Activated gamma-delta T cell treated with Interleukin-2 at 50 U/mL for 16 hours (primary cell): ENCODE data around the gene CELF4.

ENCODE experiments used
- DNase-seq: peaks from one replicate; pipeline ENCODE4 v3.0.0-alpha.2; 2020

Gene CELF4

DNA sequence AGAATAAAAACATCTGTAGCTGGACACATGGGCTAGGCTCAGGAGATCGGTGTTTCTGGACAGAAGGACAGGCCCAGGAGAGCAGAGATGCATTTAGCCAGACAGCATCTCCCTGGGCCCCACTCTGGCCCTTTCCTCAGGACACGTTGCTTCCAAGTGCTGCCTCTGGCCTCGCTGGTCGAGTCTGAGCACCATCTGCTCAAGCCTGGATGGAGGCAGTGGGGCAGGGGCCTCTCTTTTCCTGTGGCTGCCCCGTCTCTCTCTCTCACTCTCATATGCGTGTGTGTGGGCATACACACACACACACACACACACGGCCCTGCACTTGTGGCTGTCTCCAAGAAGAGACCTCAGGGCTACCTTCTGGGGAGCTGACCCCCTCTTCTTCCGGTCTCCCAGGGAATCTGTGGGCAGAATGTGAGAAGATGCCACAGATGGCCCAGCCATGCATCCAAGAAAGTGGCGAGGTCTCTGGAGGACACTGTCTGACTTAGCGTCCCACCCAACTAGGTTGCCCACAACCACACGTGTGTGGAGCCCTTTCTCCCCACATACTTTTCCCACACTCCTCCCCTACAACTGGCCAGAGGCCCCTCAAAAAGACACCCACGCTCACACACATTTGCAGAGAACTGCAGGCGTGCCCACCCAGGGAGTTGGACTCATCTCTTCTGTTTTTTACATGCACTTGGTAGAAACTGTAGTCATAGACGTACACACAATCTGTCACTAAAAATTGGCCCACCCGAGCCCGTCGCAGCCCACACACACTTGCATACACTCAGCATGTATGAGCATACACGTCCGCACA lies 19.9 kb downstream of the CELF4 start:
- DNase-seq = no peak

DNA sequence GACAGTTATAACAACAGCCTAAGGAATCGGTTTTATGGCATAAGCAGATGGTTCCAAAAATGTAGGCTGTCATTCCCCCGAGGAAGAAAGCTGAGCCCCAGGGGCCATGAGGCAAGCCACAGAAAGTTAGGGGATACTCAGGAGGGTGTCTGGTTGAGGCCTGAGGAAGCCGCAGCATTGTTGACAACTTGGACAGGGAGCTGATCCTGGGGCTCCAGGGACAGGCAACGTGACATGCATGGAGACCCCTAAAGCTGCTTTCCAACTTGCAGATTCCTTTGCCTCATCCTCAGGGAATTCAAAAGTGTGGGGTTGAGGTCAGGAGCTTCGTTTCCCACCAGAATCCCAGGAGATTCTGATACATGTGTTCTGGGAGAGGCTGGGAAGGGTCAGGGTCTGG lies 20.9 kb downstream of the CELF4 start:
- DNase-seq = no peak

DNA sequence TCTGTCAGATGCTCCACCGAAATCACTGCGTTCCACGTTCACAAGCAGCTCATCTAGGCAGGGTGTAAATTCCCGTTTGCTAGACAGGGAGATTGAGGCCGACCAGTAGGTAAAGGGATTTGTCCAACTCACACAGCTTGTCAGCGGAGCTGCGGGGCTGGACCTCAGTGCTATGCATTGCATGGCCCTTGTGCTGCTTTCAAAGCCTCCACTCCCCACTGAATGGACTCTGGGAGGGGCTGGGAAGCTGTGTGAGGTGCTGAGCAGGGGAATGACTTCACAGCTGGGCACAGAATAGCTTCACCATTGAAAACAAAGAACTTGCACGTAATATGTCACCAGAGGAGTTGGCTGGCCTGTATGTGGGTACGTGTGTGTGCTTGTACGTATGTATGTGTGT lies 21.4 kb downstream of the CELF4 start:
- DNase-seq = no peak

DNA sequence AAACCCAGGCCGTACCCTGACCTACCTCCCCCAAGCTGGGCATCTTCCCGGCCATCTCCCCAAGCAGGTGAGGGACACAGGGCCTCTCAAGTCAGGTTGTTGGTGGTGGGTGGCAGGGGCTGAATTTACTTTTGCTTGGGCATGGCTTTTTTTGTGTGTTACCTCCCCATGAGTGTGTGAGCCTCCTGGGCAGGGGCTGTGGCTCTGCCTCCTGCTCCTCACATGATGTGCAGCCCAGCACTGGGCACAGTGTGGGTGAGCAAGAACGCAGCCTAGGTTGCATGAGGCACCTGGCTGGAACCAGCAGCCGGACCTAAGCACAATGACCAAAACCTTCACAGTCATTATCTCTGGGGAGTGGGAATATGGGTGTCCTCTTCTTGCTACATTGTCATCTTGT lies 22.3 kb downstream of the CELF4 start:
- no peak for DNase-seq

DNA sequence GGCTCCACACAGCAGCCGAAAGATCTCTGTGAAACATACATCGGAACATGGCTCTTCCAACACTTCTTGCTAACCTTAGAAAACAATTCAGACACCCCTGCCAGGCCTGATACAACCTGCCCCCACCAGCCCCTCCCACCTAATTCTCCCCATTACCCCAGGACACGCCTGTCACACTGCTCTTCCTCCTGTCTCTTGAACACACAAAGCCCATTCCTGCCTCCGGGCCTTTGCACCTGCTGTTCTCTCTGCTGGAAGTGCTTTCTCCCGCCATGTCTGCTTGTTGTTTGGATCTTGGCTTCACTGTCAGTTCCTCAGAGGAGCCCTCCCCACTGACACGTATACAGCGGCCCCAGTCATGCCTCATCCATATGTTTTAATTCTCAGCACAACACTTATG lies 24.1 kb downstream of the CELF4 start:
- no peak for DNase-seq

DNA sequence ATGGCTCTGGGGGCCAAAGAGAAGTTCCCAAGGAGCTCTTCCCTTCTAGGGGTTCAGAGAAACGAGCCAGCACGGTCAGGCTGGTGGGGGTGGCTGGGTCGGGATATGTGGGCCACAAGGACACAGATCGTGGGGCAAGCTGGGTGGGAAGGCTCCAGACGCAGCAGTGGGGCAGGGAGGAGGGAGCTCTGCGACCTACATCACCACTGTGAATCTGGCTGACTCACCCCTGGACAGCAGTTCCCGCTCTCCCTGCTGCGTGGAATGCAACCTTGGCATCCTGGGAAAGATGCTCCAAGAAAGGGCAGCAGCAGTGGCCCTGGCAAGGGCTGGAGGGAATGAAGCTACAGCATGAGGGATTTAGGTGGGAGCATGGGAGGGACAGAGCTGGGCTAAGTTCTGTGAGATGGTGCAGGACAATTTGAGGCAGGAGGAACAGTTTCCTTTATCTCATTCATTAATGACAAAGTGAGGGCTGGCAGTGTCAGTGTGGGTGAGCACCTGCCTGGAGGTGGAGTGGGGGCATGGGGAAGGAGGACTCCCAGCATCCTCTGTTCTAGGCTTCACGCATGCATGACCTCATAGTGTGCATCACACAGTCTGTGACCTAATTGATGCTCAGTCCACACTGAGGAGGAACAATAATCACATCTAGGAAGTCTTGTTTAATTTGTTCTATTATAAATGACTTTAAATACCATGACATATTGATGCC lies 25.0 kb downstream of the CELF4 start:
- DNase-seq = no peak

DNA sequence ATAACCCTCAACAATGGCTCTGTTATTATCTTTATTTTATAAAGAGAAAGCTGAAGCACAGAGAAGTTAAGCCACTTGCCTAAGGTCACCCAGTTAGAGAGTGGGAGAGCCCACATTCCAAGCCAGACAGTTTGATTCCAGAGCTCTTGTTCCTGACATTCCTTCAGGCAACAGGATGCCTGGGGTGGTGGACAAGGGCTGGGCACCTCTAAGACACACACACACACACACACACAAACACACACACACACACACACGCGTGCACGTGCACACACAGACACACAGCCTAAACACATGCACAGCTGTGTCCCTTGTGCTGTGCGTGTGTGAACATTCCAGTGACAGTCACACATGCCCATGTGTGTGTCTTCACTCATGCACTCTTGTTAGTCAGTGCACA lies 26.4 kb downstream of the CELF4 start:
- DNase-seq = no peak

DNA sequence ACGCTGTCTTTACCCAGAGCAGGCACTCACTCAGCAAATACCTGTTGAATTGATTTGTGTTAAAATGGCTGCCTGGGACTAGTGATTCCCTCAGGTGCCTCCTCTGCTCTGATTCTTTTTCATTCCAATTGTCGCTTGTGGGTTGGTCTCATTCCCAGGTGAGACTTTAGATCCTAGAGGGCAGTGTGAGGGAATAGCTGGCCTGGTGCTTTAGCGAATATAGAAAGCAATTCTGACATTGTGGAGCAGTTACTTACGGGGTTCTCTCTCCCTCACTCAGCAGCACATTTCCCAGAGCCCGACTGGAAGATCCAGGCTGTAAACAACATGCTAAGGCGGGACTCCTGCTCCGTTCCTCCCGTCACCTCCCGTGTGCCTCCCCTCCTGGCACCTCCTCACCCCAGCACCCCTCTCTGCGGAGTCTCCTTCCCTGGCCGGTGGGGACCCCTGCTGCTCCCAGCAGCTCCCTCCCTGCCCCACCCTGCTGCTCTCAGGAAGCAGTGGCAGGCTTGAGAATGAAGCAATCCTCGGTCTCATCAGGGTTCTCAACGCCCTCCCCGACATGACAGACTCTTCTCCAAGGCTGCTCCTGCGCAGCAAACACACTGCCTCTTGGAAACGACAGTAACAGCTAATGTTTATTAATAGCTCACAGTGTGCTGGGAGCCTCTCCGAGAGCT lies 26.9 kb downstream of the CELF4 start:
- DNase-seq = no peak

DNA sequence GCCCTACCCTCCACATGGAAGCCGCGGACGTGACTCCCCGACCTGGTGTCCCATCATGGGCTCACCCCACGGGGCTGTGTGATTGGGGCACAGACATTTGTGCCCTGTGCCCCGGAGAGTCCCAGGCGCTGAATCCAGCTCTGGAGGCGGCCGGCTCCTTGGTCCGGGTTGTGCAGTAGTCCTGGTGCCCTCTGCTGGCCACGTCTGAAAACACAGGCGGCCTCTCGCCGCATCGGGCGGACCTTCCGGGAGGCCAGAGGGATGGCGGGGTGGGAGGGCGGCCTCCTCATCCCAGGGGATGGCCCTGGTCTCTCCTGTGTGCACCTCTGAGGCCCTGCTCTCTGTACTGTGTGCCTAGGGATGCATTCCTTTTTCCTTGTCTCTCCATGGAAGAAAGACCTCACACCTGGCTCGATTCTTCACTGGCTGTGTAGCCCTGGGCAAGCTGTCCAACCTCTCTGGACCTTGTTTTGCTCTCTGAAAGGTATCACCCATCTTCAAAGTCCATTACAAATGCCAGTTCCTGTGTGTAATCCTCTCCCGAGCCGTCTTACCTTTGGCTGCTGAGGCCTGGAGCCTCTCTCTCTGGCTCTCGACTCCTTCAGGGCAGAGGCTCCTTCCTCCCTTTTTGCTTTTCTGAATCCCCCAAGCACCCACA lies 27.6 kb downstream of the CELF4 start:
- peak; percentile 6 for DNase-seq

DNA sequence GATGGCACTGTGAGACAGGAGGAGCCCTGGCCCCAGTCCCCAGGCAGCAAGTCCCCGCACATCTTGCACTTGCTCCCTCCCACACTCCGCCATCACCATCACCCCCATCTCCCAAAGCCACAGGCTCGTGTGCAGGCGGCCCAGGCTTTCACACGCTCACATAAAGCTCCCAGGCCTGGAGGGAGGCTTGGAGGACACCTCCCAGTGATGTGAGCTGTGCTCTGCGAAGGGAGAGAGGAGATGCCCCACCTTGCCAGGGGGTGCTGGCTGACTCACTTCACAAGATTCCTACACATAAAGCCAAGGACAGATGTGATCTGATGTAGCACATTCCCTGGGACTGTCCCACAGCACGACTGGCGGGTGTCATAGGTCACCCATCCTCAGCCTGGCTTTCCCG lies 28.9 kb downstream of the CELF4 start:
- DNase-seq = no peak

DNA sequence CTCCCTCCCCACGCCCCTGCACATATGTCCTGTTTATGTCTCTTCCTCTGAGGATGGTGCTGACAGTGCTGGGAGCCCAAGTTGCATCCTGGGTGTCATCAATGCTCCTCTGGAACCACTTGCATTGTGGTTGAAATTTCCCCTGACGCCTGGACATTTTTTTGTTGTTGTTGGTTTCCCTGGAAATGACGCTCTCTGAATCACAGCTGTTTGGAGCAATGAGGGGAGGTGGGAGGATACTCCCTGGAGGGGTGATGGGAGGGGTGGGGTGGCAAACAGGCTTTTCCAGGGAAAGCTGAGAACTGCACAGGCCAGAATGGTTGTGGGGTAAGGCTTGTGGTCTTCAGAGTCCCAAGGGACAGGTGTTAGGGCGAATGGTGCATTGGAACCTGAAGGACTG lies 29.6 kb downstream of the CELF4 start:
- no peak for DNase-seq

DNA sequence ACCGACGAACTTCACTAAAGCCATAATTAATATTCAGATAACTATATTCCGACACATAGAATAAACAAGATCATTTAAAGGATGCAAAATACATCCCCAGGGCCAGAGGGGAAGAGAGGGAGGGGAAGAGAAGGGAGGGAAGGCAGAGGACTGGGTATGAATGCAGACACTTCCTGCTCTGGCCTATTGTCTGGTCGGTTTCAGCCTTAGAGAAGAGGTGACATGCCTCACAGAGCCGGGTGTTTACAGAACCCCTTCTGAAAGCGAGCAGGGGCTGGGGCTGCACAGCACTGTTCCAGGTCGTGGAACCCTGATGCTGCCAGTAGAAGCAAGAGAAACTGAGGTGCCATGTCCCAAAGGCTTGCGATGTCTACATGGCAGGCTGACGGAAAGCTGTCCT lies 31.0 kb downstream of the CELF4 start:
- no peak for DNase-seq

DNA sequence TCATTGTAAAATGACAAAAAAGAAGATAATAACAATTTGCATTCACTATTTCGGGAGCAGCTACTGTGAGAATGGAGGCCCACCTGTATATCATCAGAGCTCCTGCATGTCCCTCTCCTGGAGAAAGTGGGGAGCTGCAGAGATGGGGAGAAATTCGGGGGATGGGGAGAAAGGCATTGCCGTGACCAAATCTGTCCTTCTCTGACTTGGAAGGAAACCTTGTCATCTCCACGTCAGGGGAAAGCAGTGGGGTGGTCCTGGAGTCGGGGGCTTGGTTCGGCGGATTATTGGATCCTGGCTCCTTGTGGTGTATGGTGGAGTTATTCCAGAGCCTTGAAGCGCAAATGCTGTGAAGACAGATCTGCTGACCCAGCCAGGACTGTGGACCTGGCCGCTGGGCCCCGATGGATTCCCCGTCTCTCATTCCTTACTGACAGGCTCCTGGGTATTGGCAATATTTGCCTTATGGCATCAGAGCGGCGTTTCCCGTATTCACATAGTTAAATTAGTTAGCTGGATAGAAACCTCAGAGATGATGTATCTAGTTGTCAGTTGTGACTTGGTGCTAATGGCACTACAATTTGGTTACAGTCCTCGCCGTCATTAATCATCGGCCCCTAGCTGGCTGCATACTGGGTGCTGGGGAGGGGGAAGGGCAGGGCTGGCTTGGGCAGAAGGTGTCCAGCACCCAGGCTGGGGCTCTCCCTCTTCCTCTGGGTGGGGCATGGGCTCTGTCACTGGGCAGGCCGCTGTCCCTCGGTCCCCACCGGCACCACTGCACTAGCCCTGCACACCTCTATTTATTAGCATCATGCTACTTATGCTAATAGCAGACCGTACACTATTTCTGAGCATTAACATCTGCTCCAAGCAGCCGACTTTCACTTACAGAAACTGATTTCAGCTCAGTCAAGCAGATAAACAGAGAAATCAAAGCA lies 31.7 kb downstream of the CELF4 start:
- no peak for DNase-seq

DNA sequence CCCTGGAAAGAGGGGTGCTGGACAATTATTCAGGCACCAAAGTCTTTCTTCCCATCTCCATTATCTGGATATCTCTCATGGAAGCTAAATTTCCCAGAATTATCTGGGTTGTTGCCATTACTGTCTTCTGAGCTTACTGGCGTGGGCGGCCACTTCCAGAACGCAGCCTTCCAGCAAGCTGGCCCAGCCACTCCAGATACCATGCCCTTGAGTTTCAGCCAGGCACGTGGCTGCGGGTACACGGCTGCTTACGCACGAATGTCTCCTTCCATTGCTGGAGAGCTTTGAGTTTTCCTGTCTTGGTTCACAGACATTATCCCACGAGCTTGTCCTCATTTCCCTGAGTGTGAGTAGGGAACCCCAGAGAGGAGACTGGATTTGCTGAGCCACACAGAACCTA lies 32.7 kb downstream of the CELF4 start:
- no peak for DNase-seq

DNA sequence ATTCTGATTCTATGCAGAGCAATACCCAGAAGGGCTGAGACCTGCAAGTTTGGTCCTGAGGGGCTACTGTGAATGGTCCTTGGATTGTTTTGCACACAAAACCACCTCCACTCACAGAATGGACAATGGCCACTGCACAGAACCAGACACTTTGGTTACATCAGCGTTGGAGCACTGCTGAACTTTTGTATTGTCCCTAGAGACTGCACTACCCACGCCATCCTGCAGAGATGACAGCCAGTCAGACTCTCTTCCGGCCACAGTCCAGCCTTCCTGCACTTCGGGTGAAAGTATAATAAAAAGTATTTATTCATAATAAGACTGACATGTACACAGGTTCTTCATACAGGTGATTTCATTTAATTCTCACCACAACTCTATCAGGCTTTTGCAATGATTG lies 35.7 kb downstream of the CELF4 start:
- no peak for DNase-seq

DNA sequence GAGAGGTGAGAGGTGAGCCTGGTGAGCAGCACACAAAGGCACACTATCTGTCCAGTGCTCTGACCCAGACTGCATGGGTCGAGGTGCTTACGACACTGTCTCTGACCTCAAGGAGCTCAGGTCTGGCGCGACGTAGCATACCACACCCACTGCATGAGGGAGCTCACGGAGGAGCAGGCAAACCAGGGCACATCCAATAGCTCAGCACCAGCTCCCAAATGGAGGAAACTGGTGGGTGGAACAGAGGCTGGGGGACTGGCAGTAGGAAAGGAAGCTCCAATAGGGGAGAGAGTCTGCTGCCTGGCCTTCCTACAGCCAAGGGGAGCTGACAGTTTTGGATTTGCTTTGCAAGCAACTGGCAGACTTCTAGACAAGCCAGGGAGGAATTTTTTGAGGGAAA lies 36.3 kb downstream of the CELF4 start:
- no peak for DNase-seq

DNA sequence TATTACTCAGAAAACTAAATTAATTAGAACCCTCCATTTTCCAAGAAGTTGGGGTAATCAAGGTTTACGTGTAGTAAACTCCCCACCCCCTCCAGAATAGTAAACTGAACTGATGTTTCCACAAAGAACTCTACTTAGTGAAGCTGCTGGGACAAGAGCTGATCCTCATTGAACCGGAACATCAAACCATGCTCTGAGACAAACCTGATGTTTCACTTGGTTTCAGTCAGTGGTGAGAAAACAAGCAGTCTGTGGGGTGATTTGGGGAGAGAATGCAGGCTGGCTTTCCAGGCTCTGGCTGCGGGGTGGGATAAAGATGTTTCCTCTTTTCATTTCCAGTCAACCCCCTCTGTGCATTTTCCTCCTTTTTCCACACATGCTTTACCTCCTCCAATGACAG lies 38.2 kb downstream of the CELF4 start:
- DNase-seq = no peak

DNA sequence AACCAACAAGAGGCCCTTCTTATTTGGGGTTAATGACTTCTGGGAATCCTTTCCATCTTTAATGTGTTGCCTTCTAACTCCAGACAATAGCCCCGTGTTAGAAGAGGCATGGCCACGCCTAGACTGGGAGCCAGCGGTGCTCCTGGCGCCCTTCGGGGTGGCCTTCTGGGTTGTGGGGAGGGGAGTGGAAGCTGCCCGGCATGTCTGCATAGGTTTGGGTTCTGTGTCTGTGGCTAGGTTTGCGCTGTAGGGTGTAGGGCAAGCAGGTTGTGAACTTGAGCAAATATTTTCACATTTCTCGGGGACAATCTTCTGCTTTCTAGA lies 40.4 kb downstream of the CELF4 start:
- DNase-seq = no peak

DNA sequence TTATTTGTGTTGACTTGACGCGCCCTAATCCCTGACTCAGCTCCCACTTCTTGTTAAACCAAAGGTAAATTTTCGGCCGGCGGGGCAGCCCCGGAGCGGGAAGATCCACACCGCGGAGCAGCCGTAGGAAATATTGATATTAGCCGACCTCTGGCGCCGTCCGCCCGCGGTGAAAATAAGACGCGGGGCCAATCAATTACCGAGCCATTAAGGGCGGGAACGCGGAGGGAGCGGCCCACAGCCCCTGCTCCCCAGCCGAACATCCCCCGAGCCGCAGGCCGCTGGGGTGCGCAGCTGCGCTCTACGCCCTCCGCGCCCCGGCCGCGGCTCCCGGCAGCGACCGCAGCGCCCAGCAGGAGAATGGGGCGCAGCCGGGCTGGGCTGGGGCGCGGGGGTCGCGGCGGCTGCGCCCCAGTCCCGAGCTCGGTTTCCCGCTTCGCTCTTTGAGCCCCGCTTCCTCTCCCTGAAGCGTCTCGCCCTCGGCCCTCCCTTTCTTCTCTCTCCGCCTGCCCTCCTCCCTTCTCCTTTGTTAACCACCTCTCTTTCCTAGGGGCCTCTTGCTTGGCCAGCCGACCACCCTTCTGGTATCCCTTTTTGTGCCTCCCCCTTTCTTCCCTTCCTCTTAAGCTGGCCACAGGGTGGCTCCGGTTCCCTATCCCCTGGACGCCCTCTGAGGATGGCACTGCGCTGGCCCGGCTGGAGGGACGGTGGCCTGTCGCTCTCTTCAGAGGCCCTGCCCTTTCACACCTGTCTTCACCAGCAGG lies 40.9 kb downstream of the CELF4 start:
- no peak for DNase-seq

DNA sequence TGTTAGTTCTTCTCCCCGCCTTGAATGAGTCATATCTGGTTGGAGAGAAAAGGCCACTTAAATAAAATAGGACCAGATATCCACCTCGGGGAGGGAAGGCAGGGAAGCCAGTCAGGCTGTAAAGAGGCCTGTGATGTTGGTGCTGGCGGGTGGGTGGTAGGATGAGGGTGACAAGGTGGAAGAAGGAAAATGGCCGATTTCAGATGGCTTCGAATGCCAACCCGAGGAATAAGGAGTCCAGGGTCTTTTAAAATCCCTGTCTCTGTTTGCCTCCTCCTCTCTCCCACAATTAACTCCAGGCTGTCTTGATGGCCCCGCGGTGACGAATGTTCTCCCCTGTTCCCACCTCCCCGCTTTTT lies 41.5 kb downstream of the CELF4 start:
- DNase-seq = no peak

DNA sequence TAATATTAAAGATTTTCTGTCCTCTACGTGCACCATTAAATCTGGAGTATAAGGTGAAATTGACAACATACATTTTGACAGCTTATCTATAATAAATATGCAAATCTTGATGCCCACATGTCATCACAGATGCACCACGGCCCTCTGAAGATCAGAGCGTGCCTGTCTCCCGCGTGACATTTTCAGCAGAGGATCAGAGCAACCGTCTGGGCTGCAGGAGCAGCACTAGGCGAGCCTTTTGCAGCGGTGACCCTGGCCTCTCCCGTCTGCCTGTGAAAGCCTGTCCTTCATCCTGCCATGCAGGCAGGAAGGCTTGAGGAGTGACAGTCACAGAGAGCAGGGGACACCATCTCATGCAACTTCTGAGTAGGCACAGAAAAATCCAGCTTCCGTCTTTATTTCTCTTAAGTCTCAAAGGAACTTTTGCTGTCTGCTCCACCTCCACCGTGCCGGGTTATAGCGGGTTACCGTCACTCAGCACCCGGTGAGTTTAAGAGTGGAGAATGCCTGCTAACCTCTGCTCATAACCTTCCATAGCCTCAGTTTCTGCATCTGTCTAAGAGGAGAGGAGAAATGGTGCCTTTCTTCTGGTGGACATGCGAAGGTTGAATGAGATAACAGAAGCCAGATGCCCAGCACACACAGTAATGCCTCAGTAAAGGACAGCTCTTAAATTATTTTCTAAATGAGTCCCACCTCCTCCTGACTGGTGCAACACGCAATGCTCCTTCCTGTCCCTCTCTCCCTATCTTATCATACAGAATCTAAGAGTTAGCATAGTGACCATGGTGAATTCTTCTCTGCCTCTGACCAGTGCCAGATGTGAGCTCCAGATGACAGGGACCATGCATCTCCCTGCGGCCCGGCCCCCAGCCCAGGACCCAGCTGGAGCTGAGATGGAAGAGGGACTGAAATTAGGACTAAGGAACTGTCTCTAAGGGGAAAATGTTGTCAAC lies 43.8 kb downstream of the CELF4 start:
- no peak for DNase-seq
